ENCODE data around the gene GRIK1.

GRIK1 gene

GRCh38 chr21:29715089-29715488, 224.7 kb downstream of the GRIK1 start:
- DNase-seq = no peak

GRCh38 chr21:29712818-29713217, 227.0 kb downstream of the GRIK1 start:
- DNase-seq = no peak

- no peak for DNase-seq
Observed at GRCh38 chr21:29711236-29711635, 228.6 kb downstream of the GRIK1 start.

GRCh38 chr21:29710498-29710897, 229.3 kb downstream of the GRIK1 start:
- no peak for DNase-seq

- DNase-seq = no peak
Observed at GRCh38 chr21:29708401-29708800, 231.4 kb downstream of the GRIK1 start.

- no peak for DNase-seq
Observed at GRCh38 chr21:29704719-29705118, 235.1 kb downstream of the GRIK1 start.

GRCh38 chr21:29701676-29702075, 238.1 kb downstream of the GRIK1 start:
- DNase-seq = no peak

- no peak for DNase-seq
Observed at GRCh38 chr21:29697555-29698193, 242.1 kb downstream of the GRIK1 start.

GRCh38 chr21:29696937-29697336, 242.9 kb downstream of the GRIK1 start:
- no peak for DNase-seq

- no peak for DNase-seq
Observed at GRCh38 chr21:29691616-29692491, 247.9 kb downstream of the GRIK1 start.

GRCh38 chr21:29689753-29690152, 250.0 kb downstream of the GRIK1 start:
- DNase-seq = no peak

GRCh38 chr21:29684106-29684505, 255.7 kb downstream of the GRIK1 start:
- no peak for DNase-seq

GRCh38 chr21:29682800-29683199, 257.0 kb downstream of the GRIK1 start:
- DNase-seq = no peak

- no peak for DNase-seq
Observed at GRCh38 chr21:29680273-29680672, 259.5 kb downstream of the GRIK1 start.

- DNase-seq = no peak
Observed at GRCh38 chr21:29678626-29679025, 261.2 kb downstream of the GRIK1 start.

- no peak for DNase-seq
Observed at GRCh38 chr21:29677326-29677725, 262.5 kb downstream of the GRIK1 start.

GRCh38 chr21:29676395-29676794, 263.4 kb downstream of the GRIK1 start:
- no peak for DNase-seq

GRCh38 chr21:29675451-29675850, 264.3 kb downstream of the GRIK1 start:
- no peak for DNase-seq

GRCh38 chr21:29674343-29674742, 265.5 kb downstream of the GRIK1 start:
- DNase-seq = no peak

GRCh38 chr21:29673096-29673610, 266.6 kb downstream of the GRIK1 start:
- no peak for DNase-seq

- DNase-seq = no peak
Observed at GRCh38 chr21:29671728-29672127, 268.1 kb downstream of the GRIK1 start.

GRCh38 chr21:29670228-29670627, 269.6 kb downstream of the GRIK1 start:
- no peak for DNase-seq

GRCh38 chr21:29669416-29669815, 270.4 kb downstream of the GRIK1 start:
- DNase-seq = no peak

- no peak for DNase-seq
Observed at GRCh38 chr21:29667651-29668050, 272.1 kb downstream of the GRIK1 start.

Data from C1 segment of cervical spinal cord (tissue), 14 donors.